Neural progenitor cell (in vitro differentiated cells): ENCODE results near the gene BGLAP. TPM values are rescaled to one million over a fixed set of nuclear protein-coding genes. Genes with fewer than 3 reads are reported as not detected.
A peak's percentile ranks its signal among the peaks of the same experiment; 100 is the strongest.

Experiments
- DNase-seq: peaks from one replicate; pipeline ENCODE4 v3.0.0-alpha.2; 2016; ENCODE audit warnings: low spot score
- H2AFZ ChIP-seq: fragments of 200-600 bp; sonication (generic); replicated peaks from 2 replicates; pipeline ENCODE4 v1.6.1; 2016; ENCODE audit warnings: antibody characterized with exemption
- H3F3A ChIP-seq: fragments of 200-600 bp; sonication (generic); 2 replicates; pipeline ENCODE4 v1.6.1; 2016; ENCODE audit warnings: antibody characterized with exemption, low read depth
- H3K27ac ChIP-seq: fragments of 200-600 bp; sonication (generic); 2 replicates; pipeline ENCODE4 v1.5.1; 2016; ENCODE audit warnings: mild to moderate bottlenecking
- H3K27me3 ChIP-seq: fragments of 200-600 bp; sonication (generic); 2 replicates; pipeline ENCODE4 v1.6.1; 2016; ENCODE audit warnings: mild to moderate bottlenecking, moderate library complexity
- H3K36me3 ChIP-seq: fragments of 200-600 bp; sonication (generic); 2 replicates; pipeline ENCODE4 v1.5.1; 2016
- H3K4me1 ChIP-seq: fragments of 200-600 bp; sonication (generic); 2 replicates; pipeline ENCODE4 v1.6.1; 2016; ENCODE audit warnings: mixed run types
- H3K4me2 ChIP-seq: fragments of 200-600 bp; sonication (generic); 2 replicates; pipeline ENCODE4 v1.6.1; 2016
- H3K4me3 ChIP-seq: fragments of 200-600 bp; sonication (generic); 2 replicates; pipeline ENCODE4 v1.5.1; 2016
- H3K79me2 ChIP-seq: fragments of 200-600 bp; sonication (generic); 2 replicates; pipeline ENCODE4 v1.6.1; 2016; ENCODE audit warnings: low read depth
- H3K9ac ChIP-seq: fragments of 200-600 bp; sonication (generic); 2 replicates; pipeline ENCODE4 v1.6.1; 2016
- H3K9me3 ChIP-seq: fragments of 200-600 bp; sonication (generic); 2 replicates; pipeline ENCODE4 v1.5.1; 2016; ENCODE audit warnings: low read depth
- H4K20me1 ChIP-seq: fragments of 200-600 bp; sonication (generic); 2 replicates; pipeline ENCODE4 v1.6.1; 2016; ENCODE audit warnings: low read depth
- H3K27ac Mint-ChIP-seq: 3 replicates; pipeline ENCODE4 v1.8.0; 2021; ENCODE audit warnings: mixed read lengths
- H3K27me3 Mint-ChIP-seq: 2 replicates; pipeline ENCODE4 v1.8.0; 2022; ENCODE audit warnings: low read depth, mild to moderate bottlenecking, inconsistent platforms, moderate library complexity, mixed read lengths; ENCODE audit not compliant: insufficient read depth
- H3K36me3 Mint-ChIP-seq: 3 replicates; pipeline ENCODE4 v1.8.0; 2021; ENCODE audit warnings: mixed read lengths
- H3K4me1 Mint-ChIP-seq: 3 replicates; pipeline ENCODE4 v1.8.0; 2021; ENCODE audit warnings: mixed read lengths
- H3K4me3 Mint-ChIP-seq: 3 replicates; pipeline ENCODE4 v1.8.0; 2021; ENCODE audit warnings: mild to moderate bottlenecking, moderate library complexity, mixed read lengths
- H3K9me3 Mint-ChIP-seq: 3 replicates; pipeline ENCODE4 v1.8.0; 2020; ENCODE audit warnings: mixed read lengths
- EZH2 ChIP-seq: fragments of 200-600 bp; sonication (generic); IDR thresholded peaks from 2 replicates; pipeline ENCODE4 v1.6.1; 2017; ENCODE audit warnings: antibody characterized with exemption, mild to moderate bottlenecking, moderate library complexity
- EZH2phosphoT487 ChIP-seq: fragments of 200-600 bp; sonication (generic); IDR thresholded peaks from 2 replicates; pipeline ENCODE4 v1.6.1; 2017; ENCODE audit warnings: antibody characterized with exemption
- total RNA-seq: library from RNA; depleted of rRNA; stranded (reverse); fragments of >200 nt; gene quantifications from 2 replicates; pipeline ENCODE4 v1.2.3, GENCODE V29; 2015; ENCODE audit warnings: low replicate concordance
- TF ChIP-seq, protein P1 (sequence below): fragments of 200-600 bp; sonication (generic); IDR thresholded peaks from 2 replicates; pipeline ENCODE4 v1.5.1; 2017; ENCODE audit warnings: antibody characterized with exemption, mild to moderate bottlenecking

BGLAP gene
- total RNA-seq, 1 donor from 2014 or later, result 0.22 TPM

DNA sequence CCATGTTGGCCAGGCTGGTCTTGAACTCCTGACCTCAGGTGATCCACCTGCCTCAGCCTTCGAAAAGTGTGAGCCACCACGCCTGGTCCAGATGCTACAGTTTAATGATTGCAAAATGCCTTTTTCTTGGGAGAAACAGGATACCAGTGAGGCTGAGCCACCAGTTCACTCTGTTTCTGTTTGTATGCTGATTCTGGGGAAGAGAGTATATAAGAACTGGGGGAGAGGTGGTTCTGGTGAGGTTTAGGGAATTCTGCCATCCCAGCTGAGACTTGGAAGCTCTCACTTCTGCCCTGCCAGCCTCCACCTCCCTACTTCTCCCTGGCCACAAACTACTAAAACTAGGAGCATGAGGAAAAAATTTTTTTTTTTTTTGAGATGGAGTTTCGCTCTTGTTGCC is 37.3 kb upstream of the BGLAP start:
- Histone ChIP-seq H3K79me2 (no peaks in the 10 kb centered on the region), H3K4me2 (no peak overlapping the region), H3K4me1 (no peaks in the 10 kb centered on the region), H3K27ac (no peak overlapping the region), H4K20me1 (no peaks in the 10 kb centered on the region), H3K4me3 (no peak overlapping the region), H3K9me3 (no peaks in the 10 kb centered on the region), H3K36me3 (no peaks in the 10 kb centered on the region), H2AFZ (no peak overlapping the region), H3K27me3 (no peaks in the 10 kb centered on the region), H3K9ac (no peak overlapping the region), H3F3A (no peaks in the 10 kb centered on the region)
- Mint-ChIP-seq H3K9me3 (no peaks in the 10 kb centered on the region), H3K4me1 (no peaks in the 10 kb centered on the region), H3K27ac (no peak overlapping the region), H3K27me3 (peaks cover 2% of the 10 kb centered on the region), H3K36me3 (peaks cover 9% of the 10 kb centered on the region), H3K4me3 (no peak overlapping the region)
- DNase-seq, result no peak
- TF ChIP-seq EZH2phosphoT487, result no peak
- no peak for TF ChIP-seq EZH2
- TF ChIP-seq, protein P1, sequence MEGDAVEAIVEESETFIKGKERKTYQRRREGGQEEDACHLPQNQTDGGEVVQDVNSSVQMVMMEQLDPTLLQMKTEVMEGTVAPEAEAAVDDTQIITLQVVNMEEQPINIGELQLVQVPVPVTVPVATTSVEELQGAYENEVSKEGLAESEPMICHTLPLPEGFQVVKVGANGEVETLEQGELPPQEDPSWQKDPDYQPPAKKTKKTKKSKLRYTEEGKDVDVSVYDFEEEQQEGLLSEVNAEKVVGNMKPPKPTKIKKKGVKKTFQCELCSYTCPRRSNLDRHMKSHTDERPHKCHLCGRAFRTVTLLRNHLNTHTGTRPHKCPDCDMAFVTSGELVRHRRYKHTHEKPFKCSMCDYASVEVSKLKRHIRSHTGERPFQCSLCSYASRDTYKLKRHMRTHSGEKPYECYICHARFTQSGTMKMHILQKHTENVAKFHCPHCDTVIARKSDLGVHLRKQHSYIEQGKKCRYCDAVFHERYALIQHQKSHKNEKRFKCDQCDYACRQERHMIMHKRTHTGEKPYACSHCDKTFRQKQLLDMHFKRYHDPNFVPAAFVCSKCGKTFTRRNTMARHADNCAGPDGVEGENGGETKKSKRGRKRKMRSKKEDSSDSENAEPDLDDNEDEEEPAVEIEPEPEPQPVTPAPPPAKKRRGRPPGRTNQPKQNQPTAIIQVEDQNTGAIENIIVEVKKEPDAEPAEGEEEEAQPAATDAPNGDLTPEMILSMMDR, result no peak

DNA sequence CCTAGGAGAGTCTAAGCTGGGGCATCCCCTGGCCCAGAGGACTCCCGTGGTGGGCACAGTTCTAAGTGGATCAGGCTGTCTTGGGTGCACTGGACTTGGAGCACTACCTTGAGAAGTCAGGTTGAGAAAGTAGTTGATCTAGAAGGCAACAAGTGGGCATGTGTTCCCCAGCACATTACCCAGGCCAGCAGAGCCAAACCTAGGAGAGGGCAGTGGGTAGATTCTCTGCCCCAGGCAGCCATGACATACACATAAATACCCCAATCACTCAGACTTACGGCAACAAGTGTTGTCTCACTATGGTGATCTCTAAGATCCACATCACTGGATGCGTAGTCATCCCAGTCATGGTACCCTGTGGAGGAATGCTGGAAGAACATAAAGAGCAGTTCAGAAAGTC is 30.7 kb upstream of the BGLAP start:
- H3K27me3 ChIP-seq, result no peaks in the 10 kb centered on the region
- peaks cover 10% of the 10 kb centered on the region for H3K4me1 ChIP-seq
- peaks cover 12% of the 10 kb centered on the region for H3K4me1 Mint-ChIP-seq
- H3K4me3 Mint-ChIP-seq, result peak overlapping the region; percentile 18
- no peak overlapping the region for H3K27ac ChIP-seq
- no peak for DNase-seq
- H3K79me2 ChIP-seq, result peaks cover 31% of the 10 kb centered on the region
- H3K4me2 ChIP-seq, result no peak overlapping the region
- no peak overlapping the region for H3K9ac ChIP-seq
- H3K36me3 Mint-ChIP-seq, result peaks cover 7% of the 10 kb centered on the region
- H3K27ac Mint-ChIP-seq, result no peak overlapping the region
- no peaks in the 10 kb centered on the region for H3K36me3 ChIP-seq
- peaks cover 6% of the 10 kb centered on the region for H3F3A ChIP-seq
- TF ChIP-seq, protein P1, result no peak
- TF ChIP-seq EZH2 (no peak), EZH2phosphoT487 (no peak)
- no peak overlapping the region for H3K4me3 ChIP-seq
- peaks cover 2% of the 10 kb centered on the region for H3K27me3 Mint-ChIP-seq
- no peak overlapping the region for H2AFZ ChIP-seq
- H3K9me3 ChIP-seq, result no peaks in the 10 kb centered on the region
- peaks cover 9% of the 10 kb centered on the region for H4K20me1 ChIP-seq
- no peaks in the 10 kb centered on the region for H3K9me3 Mint-ChIP-seq

DNA sequence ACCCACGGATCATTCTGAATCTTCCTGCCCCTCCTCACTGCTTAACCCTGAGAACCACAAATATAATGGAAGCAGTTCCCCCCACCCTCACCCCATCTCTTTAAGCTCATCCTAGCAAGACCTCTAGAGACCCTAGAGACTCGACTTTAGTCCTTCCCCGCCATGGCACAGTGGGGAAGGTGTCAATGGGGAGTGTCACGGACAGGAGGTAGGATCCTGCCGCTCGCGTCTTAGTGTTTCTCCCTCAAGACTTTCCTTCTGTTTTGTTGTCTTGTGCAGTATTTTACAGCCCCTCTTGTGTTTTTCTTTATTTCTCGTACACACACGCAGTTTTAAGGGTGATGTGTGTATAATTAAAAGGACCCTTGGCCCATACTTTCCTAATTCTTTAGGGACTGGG is 29.9 kb upstream of the BGLAP start:
- Histone ChIP-seq H3K9me3 (no peaks in the 10 kb centered on the region), H3F3A (peaks cover 6% of the 10 kb centered on the region), H4K20me1 (peaks cover 9% of the 10 kb centered on the region), H3K36me3 (no peaks in the 10 kb centered on the region), H3K4me2 (peak overlapping the region; percentile 93), H3K4me3 (peak overlapping the region; percentile 82), H3K79me2 (peaks cover 32% of the 10 kb centered on the region), H3K4me1 (peaks cover 10% of the 10 kb centered on the region), H3K27ac (peak overlapping the region; percentile 19), H2AFZ (no peak overlapping the region), H3K9ac (peak overlapping the region; percentile 92), H3K27me3 (no peaks in the 10 kb centered on the region)
- no peaks in the 10 kb centered on the region for H3K9me3 Mint-ChIP-seq
- H3K27ac Mint-ChIP-seq, result peak overlapping the region; percentile 98
- DNase-seq, result no peak
- TF ChIP-seq, protein P1, result no peak
- TF ChIP-seq EZH2 (no peak), EZH2phosphoT487 (no peak)
- H3K4me3 Mint-ChIP-seq, result peak overlapping the region; percentile 94
- H3K36me3 Mint-ChIP-seq, result peaks cover 7% of the 10 kb centered on the region
- H3K27me3 Mint-ChIP-seq, result peaks cover 2% of the 10 kb centered on the region
- peaks cover 12% of the 10 kb centered on the region for H3K4me1 Mint-ChIP-seq
